ENCODE results near the gene WDR64.
A peak's percentile ranks its signal among the peaks of the same experiment; 100 is the strongest.
"Not testable (repeated sequence)": the region's sequence is repeated elsewhere in the genome, so short reads cannot be mapped to it uniquely, and the experiment has no call there.

The WDR64 gene

DNA sequence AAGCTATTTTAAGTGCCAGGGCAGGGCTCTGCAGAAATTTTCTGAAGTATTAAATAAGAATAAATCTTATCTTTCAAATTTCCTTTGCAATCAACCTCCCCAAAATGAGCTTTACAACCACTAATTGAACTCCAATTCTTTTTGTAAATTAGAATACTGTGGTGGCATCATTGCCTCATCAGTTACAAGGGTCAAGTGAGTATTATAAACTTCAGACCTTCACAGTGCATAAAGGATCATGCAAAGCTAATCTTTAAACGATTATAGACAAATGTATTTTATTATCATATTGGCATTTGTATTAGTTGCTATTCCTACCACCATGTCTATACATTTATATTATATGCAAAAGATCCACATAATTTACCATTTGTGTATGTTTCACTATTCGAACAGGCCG, 19.1 kb upstream of the WDR64 start:
- no peak for DNase-seq

DNA sequence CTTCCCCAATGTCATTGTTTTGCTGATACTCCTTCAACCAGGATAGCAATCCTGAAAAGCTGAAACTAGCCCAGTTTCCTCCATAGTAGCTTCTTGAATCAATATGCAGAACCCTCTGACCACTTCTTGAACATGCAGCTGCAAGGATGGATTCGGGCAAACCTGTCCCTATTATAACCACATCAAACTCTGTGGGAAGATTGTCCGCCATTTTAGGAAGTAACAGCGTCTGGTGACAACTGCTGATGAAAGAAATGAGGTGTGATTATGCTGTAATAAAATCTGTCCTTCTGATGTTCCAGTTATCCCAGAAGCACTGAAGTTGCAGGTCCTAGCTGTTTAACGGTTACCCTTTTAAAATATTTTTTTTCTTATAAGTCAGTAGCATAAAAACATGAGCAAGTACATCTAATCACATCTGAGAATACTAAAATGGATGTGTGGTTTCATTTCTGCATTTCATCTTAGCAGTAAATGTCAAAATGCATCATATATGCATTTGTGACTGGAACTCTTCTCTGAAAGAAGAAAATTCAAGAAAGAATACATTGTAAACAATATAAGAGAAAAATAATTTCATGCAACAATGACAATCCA, 16.4 kb upstream of the WDR64 start:
- no peak for DNase-seq

- no peak for DNase-seq
Observed at GRCh38 chr1:241636291-241636690, 15.8 kb upstream of the WDR64 start.

DNA sequence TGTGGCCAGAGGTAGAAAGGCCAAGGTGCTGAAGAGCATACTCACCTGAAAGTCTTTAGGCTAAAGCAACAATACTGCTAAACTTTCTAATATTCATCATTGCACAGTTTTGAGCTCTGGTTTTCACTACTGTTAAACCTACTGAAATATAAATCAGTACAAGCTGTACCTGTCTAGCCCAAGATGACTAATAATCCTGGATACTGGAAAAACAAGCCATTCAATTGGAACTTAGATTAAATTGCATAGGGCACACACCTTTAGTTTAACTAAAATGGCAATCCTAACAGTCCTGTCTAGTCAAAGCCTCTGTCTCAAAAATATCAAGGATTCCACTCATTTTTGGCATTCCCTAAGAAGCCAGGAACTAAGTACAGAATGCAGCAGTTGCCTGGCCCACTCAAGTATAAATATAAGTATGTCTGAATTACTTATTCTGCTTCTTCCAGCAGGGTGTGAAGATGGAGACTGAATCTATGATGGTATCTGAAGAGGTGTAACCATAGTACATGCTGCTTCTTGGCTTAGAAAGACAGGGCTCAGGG, 15.0 kb upstream of the WDR64 start:
- DNase-seq = no peak

- DNase-seq = no peak
Observed at GRCh38 chr1:241637604-241638003, 14.5 kb upstream of the WDR64 start.

DNA sequence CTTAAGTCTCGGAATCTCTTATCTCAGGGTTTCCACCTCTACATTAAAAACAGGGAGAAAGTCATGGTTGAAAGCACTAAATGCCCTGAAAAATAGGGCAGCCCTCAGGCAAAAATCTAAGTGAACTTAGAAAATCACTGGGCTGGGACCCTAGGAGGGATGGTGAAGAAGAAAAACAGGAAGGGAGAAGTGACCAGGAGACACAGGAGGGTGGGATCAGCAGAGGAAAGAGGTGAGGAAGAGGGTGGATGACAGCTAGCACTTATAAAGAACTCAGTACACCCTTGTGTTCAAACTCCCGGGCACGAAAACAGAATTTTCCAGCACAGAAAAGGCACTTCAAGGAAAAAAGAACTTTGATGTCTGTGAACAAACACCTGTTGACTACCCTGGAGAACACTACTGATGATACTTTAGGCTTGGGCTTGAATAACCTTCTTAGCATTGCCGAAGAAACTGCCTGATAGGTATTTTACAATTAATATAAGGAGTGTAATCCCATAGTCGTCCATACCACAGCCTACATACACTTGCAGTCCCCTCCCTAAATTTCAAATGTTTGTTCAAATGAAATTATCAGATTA, 13.9 kb upstream of the WDR64 start:
- DNase-seq = no peak

- no peak for DNase-seq
Observed at GRCh38 chr1:241638909-241639622, 13.0 kb upstream of the WDR64 start.

- DNase-seq = peak; percentile 55
Observed at GRCh38 chr1:241639623-241640148, 12.4 kb upstream of the WDR64 start.

GRCh38 chr1:241640149-241640866, 11.8 kb upstream of the WDR64 start, which contains the start of the genes CHML and OPN3:
Gene CHML, minus strand, starts transcription at chr1:241640369. Its CDS starts 4,603 bp downstream, at chr1:241635766.
Gene OPN3, minus strand, starts transcription at chr1:241640369. Its CDS starts 115 bp downstream, at chr1:241640254.
- peak; percentile 95 for DNase-seq

DNA sequence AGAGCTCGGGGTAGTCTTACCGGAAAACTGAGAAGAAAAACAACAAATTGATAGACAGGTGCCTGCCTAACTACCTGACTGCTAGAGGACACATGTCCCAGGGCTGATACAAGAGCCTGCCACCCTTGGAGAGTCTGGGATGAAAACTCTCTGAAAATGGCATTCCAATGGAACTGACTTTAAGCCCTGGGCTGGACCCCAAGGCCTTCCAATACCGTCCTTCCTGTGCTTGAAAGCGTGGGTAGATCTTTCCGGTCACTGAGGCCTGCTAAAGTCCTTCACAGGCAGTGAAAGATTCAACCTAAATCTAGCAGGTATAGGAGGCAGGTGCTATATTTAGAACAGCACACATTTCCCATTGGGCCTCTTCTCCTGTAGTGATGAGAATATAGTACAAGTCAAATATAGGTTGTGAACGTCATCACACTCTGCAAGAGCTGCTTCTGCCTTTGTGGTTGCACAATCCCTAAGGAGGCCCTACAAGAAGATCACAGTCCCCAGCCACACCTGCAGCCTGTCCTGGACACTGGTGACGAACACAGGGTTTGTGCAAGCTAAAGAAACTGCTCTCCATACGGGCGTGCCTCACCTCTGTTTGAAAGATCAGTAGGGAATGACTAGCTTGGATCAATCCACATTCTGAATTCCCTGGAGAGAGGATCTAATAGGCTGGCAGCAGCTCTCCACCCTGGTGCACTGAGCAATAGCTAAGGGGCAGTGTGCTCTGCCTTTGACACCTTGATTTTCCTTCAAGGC, 11.0 kb upstream of the WDR64 start:
- no peak for DNase-seq

DNA sequence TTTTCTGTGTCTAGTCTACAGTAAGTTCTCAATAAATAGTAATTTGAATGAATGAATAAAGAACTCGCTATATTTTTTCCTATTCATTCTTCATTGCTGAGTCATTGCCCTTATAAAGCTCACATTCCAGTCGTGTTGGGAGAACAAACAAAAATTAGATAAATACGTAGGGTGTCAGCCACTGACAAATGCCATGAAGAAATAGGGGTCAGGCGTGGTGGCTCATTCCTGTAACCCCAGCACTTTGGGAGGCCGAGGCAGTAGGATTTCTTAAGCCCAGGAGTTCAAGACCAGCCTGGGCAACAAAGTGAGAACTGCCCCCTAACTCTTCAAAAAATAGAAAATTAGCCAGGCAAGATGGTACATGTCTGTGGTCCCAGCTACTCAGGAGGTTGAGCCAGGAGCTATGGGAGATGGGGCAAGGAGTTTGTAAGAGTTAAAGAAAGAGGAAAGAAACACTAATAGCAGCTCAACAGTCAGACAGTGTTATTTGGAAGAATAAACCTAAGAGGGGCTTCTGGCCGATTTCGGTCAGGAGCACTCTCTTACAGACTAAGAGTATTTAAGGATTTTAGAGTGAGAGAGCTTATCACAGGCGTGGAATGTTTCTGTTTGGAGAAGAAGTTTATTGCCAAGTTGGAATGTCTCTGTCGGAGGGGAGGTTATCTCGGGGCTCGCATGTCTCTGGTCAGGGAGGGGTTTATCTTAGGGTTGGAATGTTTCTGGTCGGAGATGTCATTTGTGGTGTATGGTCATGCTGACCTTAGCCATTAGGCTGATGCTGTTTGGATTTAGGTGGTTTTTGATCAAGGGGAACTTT, 10.1 kb upstream of the WDR64 start:
- no peak for DNase-seq

DNA sequence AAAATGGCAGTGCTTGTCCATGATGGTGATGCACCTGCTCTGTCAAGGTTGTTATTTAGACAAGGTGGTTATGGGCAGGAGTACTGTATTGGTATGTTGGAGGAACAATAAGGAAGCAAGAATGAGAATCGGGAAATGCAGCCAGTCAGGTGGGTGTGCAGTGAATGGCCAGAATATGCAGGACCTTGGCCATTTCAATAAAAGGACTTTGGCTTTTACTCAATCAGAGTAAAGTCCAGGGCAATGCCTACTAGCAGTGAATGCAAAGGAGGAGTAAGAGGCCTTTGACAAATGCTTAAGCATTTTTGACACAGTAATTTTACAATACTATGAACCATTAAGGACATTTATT, 9.5 kb upstream of the WDR64 start:
- no peak for DNase-seq

DNA sequence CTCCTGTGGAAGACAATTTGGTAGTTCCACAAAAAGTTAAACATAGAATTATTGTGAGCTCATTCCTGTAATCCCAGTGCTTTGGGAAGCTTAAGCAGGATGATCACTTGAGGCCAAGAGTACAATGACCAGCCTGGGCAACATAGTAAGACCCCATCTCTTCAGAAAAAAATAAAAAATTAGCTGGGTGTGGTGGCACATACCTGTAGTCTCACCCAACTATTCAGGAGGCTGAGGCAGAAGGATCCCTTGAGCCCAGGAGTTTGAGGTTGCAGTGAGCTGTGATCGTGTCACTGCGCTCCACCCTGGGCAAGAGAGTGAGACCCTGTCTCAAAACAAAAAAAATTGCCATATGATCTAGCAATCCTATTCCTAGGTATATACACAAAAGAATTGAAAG, 7.8 kb upstream of the WDR64 start:
- DNase-seq = no peak

DNA sequence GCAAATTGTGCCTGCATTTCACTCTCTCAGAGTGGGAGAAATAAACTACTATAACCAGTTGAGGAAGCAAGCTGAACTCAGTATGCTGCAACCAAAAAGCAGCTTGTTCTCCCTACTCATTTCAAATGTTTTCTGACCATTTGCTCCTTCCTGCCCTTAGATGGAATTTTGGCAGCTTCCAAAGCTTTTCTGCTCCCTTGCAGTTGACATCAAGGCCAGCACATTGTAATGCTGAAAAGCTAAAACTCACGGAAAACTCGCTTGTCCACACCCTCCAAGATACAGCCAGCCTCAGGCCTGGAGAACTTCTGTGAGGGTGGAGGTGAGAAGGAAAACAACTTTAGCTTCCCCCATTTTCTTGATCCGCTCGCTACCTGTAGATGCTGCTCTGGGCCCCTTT, 6.9 kb upstream of the WDR64 start:
- DNase-seq = no peak

- DNase-seq = no peak
Observed at GRCh38 chr1:241646201-241646600, 5.9 kb upstream of the WDR64 start.

- DNase-seq = no peak
Observed at GRCh38 chr1:241647658-241648057, 4.4 kb upstream of the WDR64 start.

- no peak for DNase-seq
Observed at GRCh38 chr1:241648159-241648558, 3.9 kb upstream of the WDR64 start.

DNA sequence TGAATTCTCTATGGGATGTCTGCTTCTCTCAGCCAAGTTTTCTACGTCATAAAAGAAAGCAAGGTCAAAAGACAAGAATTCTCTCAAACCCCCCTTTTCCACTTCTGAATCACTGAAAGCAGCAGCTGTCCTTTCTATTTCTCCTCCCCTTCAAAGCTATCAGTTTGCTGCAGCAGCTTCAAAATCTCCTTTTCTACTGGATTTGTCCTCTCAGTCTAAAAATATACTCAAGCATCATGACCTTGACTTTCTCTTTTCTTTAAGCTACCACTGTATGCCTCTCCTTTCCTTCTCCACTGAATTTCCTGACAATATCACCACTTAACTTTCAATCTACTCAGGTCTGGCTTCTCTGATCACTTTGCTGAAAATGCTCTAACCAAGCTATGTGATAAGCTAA, 1.9 kb downstream of the WDR64 start:
- no peak for DNase-seq

GRCh38 chr1:241654641-241655040, 2.6 kb downstream of the WDR64 start:
- no peak for DNase-seq

GRCh38 chr1:241658081-241658793, 6.2 kb downstream of the WDR64 start:
- no peak for DNase-seq

- DNase-seq = not testable (repeated sequence)
Observed at GRCh38 chr1:241659016-241659415, 6.9 kb downstream of the WDR64 start.

Data from stimulated activated CD4-positive, alpha-beta T cell treated with anti-CD3 and anti-CD28 coated beads, Interleukin-15, amount 100 ng/mL, for 24 hours (primary cell).